PC-3 (cell line): Measurements from ENCODE around the gene MCRIP1. TPM values are rescaled to one million over a fixed set of nuclear protein-coding genes. Genes with fewer than 3 reads are reported as not detected.

Source experiments
- ATAC-seq: fragments of 200-7000 bp; cut with Tn5 transposase; 2 replicates; pipeline ENCODE4 v1.9.1; 2020; ENCODE audit warnings: mild to moderate bottlenecking, moderate library complexity
- BruUV-seq: library from RNA; stranded (reverse); fragments of 400-500 nt; replicated peaks from 2 replicates; lab custom pipeline; 2021; lab: Mats Ljungman, UMichigan
- CTCF ChIA-PET: fragments of 300-600 bp; sonication (Branson Sonifier 250); formaldehyde crosslinking; loops from one replicate; lab custom pipeline; 2022; ENCODE audit warnings: antibody characterized with exemption; lab: Charles Lee
- POLR2A ChIA-PET: fragments of 300-600 bp; sonication (Branson Sonifier 250); formaldehyde crosslinking; loops from one replicate; lab custom pipeline; 2022; ENCODE audit warnings: antibody characterized with exemption; ENCODE audit not compliant: unreplicated experiment; lab: Charles Lee
- DNase-seq: peaks from one replicate; pipeline ENCODE4 v3.0.0-alpha.2; 2015
- H2AFZ ChIP-seq: fragments of 300-600 bp; sonication (generic); 2 replicates; pipeline ENCODE4 v1.6.0; 2016; ENCODE audit warnings: antibody characterized with exemption, low read length
- H3F3A ChIP-seq: fragments of 300-600 bp; sonication (generic); one replicate; pipeline ENCODE4 v1.6.0; 2017; ENCODE audit warnings: antibody characterized with exemption, low read length, control low read depth, mild to moderate bottlenecking; ENCODE audit not compliant: unreplicated experiment
- H3K27ac ChIP-seq: fragments of 300-600 bp; sonication (generic); 2 replicates; pipeline ENCODE4 v1.5.1; 2016; ENCODE audit warnings: mild to moderate bottlenecking, low read length
- H3K27me3 ChIP-seq: fragments of 300-600 bp; sonication (generic); 2 replicates; pipeline ENCODE4 v1.6.1; 2016; ENCODE audit warnings: low read length, mixed read lengths
- H3K36me3 ChIP-seq: fragments of 300-600 bp; sonication (generic); 2 replicates; pipeline ENCODE4 v1.6.1; 2016; ENCODE audit warnings: low read depth, mixed run types, low read length, mixed read lengths
- H3K4me1 ChIP-seq: fragments of 300-600 bp; sonication (generic); 2 replicates; pipeline ENCODE4 v1.5.1; 2016; ENCODE audit warnings: low read length; ENCODE audit not compliant: insufficient read depth
- H3K4me2 ChIP-seq: fragments of 300-600 bp; sonication (generic); 2 replicates; pipeline ENCODE4 v1.6.0; 2016; ENCODE audit warnings: low read length
- H3K4me3 ChIP-seq: fragments of 300-600 bp; sonication (generic); 2 replicates; pipeline ENCODE4 v1.5.1; 2016; ENCODE audit warnings: mild to moderate bottlenecking, low read length, mixed read lengths
- H3K79me2 ChIP-seq: fragments of 300-600 bp; sonication (generic); 2 replicates; pipeline ENCODE4 v1.6.1; 2017; ENCODE audit warnings: low read length, mixed read lengths
- H3K9ac ChIP-seq: fragments of 300-600 bp; sonication (generic); 2 replicates; pipeline ENCODE4 v1.6.0; 2016; ENCODE audit warnings: mild to moderate bottlenecking, low read length
- H3K9me2 ChIP-seq: fragments of 300-600 bp; sonication (generic); replicated peaks from 2 replicates; pipeline ENCODE4 v1.6.1; 2016; ENCODE audit warnings: mixed run types, low read length, mixed read lengths
- H3K9me3 ChIP-seq: fragments of 300-600 bp; sonication (generic); 2 replicates; pipeline ENCODE4 v1.6.1; 2016; ENCODE audit warnings: low read length, mixed read lengths
- H4K20me1 ChIP-seq: fragments of 300-600 bp; sonication (generic); 2 replicates; pipeline ENCODE4 v1.6.1; 2016; ENCODE audit warnings: low read length, mixed read lengths
- EZH2 ChIP-seq: fragments of 300-600 bp; sonication (generic); IDR thresholded peaks from one replicate; pipeline ENCODE4 v1.6.1; 2017; ENCODE audit warnings: antibody characterized with exemption, mild to moderate bottlenecking, low read length; ENCODE audit not compliant: unreplicated experiment
- EZH2phosphoT487 ChIP-seq: fragments of 300-600 bp; sonication (generic); IDR thresholded peaks from 2 replicates; pipeline ENCODE4 v1.6.1; 2018; ENCODE audit warnings: mild to moderate bottlenecking, antibody characterized with exemption, low read length, borderline replicate concordance
- intact Hi-C: fragments of 100-400 bp; cut with micrococcal nuclease; formaldehyde crosslinking; loops from 2 replicates; pipeline ENCODE4 v1.9.0; 2023
- total RNA-seq: library from RNA; depleted of rRNA; stranded (reverse); fragments of >200 nt; gene quantifications from 2 replicates; pipeline ENCODE4 v1.2.3, GENCODE V29; 2014
- TF ChIP-seq, protein P1 (sequence below): fragments of 300-600 bp; sonication (generic); conservative IDR thresholded peaks from 2 replicates; pipeline ENCODE4 v1.5.1; 2017; ENCODE audit warnings: antibody characterized with exemption, low read depth, mild to moderate bottlenecking, low read length

Gene MCRIP1
- total RNA-seq, 1 experiment from 2014 or later, result 90.9 TPM

GRCh38 chr17:81859906-81860755 is 27.0 kb upstream of the MCRIP1 start, which contains the start of gene P4HB:
Gene P4HB (minus strand): TSS chr17:81860535. CDS start chr17:81860471, 64 bp downstream.
- ChIA-PET CTCF (interaction anchor here (0.7 kb wide), 1 partner anchor 198 kb away, joined by 3 read pairs; no protein-coding TSS in a partner anchor), POLR2A (interaction anchor here (0.6 kb wide), 1 partner anchor 28 kb away, joined by 4 read pairs; no protein-coding TSS in a partner anchor)
- peak within 1 kb of the TSS; percentile 95 for H3K4me2 ChIP-seq
- H3K4me3 ChIP-seq, result peak within 1 kb of the TSS; percentile 93
- no peak for DNase-seq
- TF ChIP-seq EZH2phosphoT487 (no peak), EZH2 (no peak)
- TF ChIP-seq, protein P1, sequence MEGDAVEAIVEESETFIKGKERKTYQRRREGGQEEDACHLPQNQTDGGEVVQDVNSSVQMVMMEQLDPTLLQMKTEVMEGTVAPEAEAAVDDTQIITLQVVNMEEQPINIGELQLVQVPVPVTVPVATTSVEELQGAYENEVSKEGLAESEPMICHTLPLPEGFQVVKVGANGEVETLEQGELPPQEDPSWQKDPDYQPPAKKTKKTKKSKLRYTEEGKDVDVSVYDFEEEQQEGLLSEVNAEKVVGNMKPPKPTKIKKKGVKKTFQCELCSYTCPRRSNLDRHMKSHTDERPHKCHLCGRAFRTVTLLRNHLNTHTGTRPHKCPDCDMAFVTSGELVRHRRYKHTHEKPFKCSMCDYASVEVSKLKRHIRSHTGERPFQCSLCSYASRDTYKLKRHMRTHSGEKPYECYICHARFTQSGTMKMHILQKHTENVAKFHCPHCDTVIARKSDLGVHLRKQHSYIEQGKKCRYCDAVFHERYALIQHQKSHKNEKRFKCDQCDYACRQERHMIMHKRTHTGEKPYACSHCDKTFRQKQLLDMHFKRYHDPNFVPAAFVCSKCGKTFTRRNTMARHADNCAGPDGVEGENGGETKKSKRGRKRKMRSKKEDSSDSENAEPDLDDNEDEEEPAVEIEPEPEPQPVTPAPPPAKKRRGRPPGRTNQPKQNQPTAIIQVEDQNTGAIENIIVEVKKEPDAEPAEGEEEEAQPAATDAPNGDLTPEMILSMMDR, result no peak
- peaks cover 18% of the 10 kb centered on the region for H3K36me3 ChIP-seq
- intact Hi-C loops, result loop anchor here (1.0 kb wide), 1 partner anchor 127 kb away; no protein-coding TSS in a partner anchor
- no peaks in the 10 kb centered on the region for H3F3A ChIP-seq
- no peaks in the 10 kb centered on the region for H3K9me3 ChIP-seq
- peak; percentile 83 for ATAC-seq
- H3K9ac ChIP-seq, result peak within 1 kb of the TSS; percentile 98
- peak within 1 kb of the TSS; percentile 29 for H2AFZ ChIP-seq
- H3K9me2 ChIP-seq, result no peaks in the 10 kb centered on the region
- BruUV-seq, result no TSS peak
- no peaks in the 10 kb centered on the region for H3K27me3 ChIP-seq
- peaks cover 36% of the 10 kb centered on the region for H3K4me1 ChIP-seq
- H4K20me1 ChIP-seq, result peaks cover 35% of the 10 kb centered on the region
- peak within 1 kb of the TSS; percentile 73 for H3K27ac ChIP-seq
- peaks cover 89% of the 10 kb centered on the region for H3K79me2 ChIP-seq

- Histone ChIP-seq H3K9me3 (no peaks in the 10 kb centered on the region), H3K27me3 (no peaks in the 10 kb centered on the region), H3K9ac (peak overlapping the region; percentile 98), H3K9me2 (no peaks in the 10 kb centered on the region), H3K27ac (peak overlapping the region; percentile 49; the same call in 1 of the 2 replicates), H3K36me3 (peaks cover 27% of the 10 kb centered on the region), H3K4me1 (peaks cover 36% of the 10 kb centered on the region), H3K79me2 (peaks cover 91% of the 10 kb centered on the region), H4K20me1 (peaks cover 37% of the 10 kb centered on the region), H3K4me3 (peak overlapping the region; percentile 78), H3F3A (no peaks in the 10 kb centered on the region), H3K4me2 (peak overlapping the region; percentile 95), H2AFZ (no peak overlapping the region)
- intact Hi-C loops, result no loop called here
- ChIA-PET CTCF (interaction anchor here (0.5 kb wide), 1 partner anchor 39 kb away, joined by 3 read pairs; no protein-coding TSS in a partner anchor), POLR2A (interaction anchor here (0.7 kb wide), 1 partner anchor 843 kb away, joined by 3 read pairs; no protein-coding TSS in a partner anchor)
- TSS peak; percentile 59 for BruUV-seq
- TF ChIP-seq EZH2phosphoT487, result no peak
- no peak for TF ChIP-seq EZH2
- TF ChIP-seq, protein P1, result no peak
- ATAC-seq (no peak), DNase-seq (peak; percentile 24)
Measured at GRCh38 chr17:81858967-81859905, 26.1 kb upstream of the MCRIP1 start.
